SK-N-SH (cell line): ENCODE measurements around the gene ARL6IP5. TPM values are rescaled to one million over a fixed set of nuclear protein-coding genes. Genes with fewer than 3 reads are reported as not detected.

ENCODE experiments used
- CTCF ChIA-PET: fragments of 300-600, 350-600 bp; formaldehyde crosslinking; extraction: SDS; loops from one replicate; lab custom pipeline; 2021; lab: Yijun Ruan, JAX
- POLR2A ChIA-PET: fragments of 350-600 bp; sonication (Branson Sonifier 250); formaldehyde crosslinking; extraction: SDS; loops from one replicate; lab custom pipeline; 2020; ENCODE audit warnings: antibody characterized with exemption, inconsistent platforms; lab: Yijun Ruan, JAX
- DNase-seq: peaks from one replicate; pipeline ENCODE4 v3.0.0; 2012
- H2AFZ ChIP-seq: fragments of 200-600 bp; sonication (generic); 2 replicates; pipeline ENCODE4 v1.8.1; 2016; ENCODE audit warnings: antibody characterized with exemption, mild to moderate bottlenecking, low read depth
- H3F3A ChIP-seq: fragments of 200-600 bp; sonication (generic); replicated peaks from 2 replicates; pipeline ENCODE3; 2016; ENCODE audit warnings: antibody characterized with exemption, mild to moderate bottlenecking; ENCODE audit not compliant: insufficient read depth
- H3K27ac ChIP-seq, 2 experiments: fragments of 200-500 bp in 1 of 2; fragments of 200-600 bp in 1 of 2; sonication (Bioruptor generic) in 1 of 2; sonication (generic), shearing (Covaris generic) in 1 of 2; 2 replicates each; pipeline versions ENCODE4 v1.5.1 to v1.6.1; 2014 to 2016; ENCODE audit warnings: low read depth in 2 of 2, inconsistent platforms in 1 of 2, low read length in 1 of 2, mild to moderate bottlenecking in 1 of 2, mixed read lengths in 1 of 2
- H3K27me3 ChIP-seq: fragments of 200-600 bp; sonication (generic), shearing (Covaris generic); 2 replicates; pipeline ENCODE4 v1.6.1; 2016; ENCODE audit warnings: mixed run types; ENCODE audit not compliant: insufficient read depth
- H3K36me3 ChIP-seq, 2 experiments: fragments of 200-500 bp in 1 of 2; fragments of 200-600 bp in 1 of 2; sonication (Bioruptor generic) in 1 of 2; sonication (generic) in 1 of 2; replicated peaks in 1 of 2; 2 replicates each; pipeline versions ENCODE3 to v1.5.1; 2014 to 2016; ENCODE audit warnings: low read length in 1 of 2, mild to moderate bottlenecking in 1 of 2; ENCODE audit not compliant: insufficient read depth in 2 of 2, control insufficient read depth in 1 of 2
- H3K4me1 ChIP-seq, 2 experiments: fragments of 200-500 bp in 1 of 2; fragments of 200-600 bp in 1 of 2; sonication (Bioruptor generic) in 1 of 2; sonication (generic), shearing (Covaris generic) in 1 of 2; 2 replicates each; pipeline versions ENCODE4 v1.5.1 to v1.6.1; 2014 to 2016; ENCODE audit warnings: low read depth in 1 of 2, low read length in 1 of 2, mixed run types in 1 of 2; ENCODE audit not compliant: insufficient read depth in 2 of 2, control insufficient read depth in 1 of 2
- H3K4me2 ChIP-seq: fragments of 200-600 bp; sonication (generic), shearing (Covaris generic); 2 replicates; pipeline ENCODE4 v1.6.1; 2017; ENCODE audit warnings: mixed run types
- H3K4me3 ChIP-seq, 2 experiments: fragments of 200-500 bp in 1 of 2; fragments of 200-600 bp in 1 of 2; sonication (Bioruptor generic) in 1 of 2; sonication (generic), shearing (Covaris generic) in 1 of 2; 2 replicates each; pipeline versions ENCODE4 v1.5.1 to v1.8.1; 2014 to 2016; ENCODE audit warnings: low read depth in 2 of 2, inconsistent platforms in 1 of 2, low read length in 1 of 2, mild to moderate bottlenecking in 1 of 2, mixed read lengths in 1 of 2, moderate library complexity in 1 of 2
- H3K79me2 ChIP-seq: fragments of 200-600 bp; sonication (generic); 2 replicates; pipeline ENCODE4 v1.8.1; 2017; ENCODE audit warnings: mild to moderate bottlenecking; ENCODE audit not compliant: insufficient read depth
- H3K9ac ChIP-seq: fragments of 200-600 bp; sonication (generic); 2 replicates; pipeline ENCODE4 v1.6.1; 2017; ENCODE audit warnings: mixed run types
- H3K9me2 ChIP-seq: fragments of 200-600 bp; sonication (generic); 2 replicates; pipeline ENCODE4 v1.6.1; 2017; ENCODE audit warnings: mixed run types
- H3K9me3 ChIP-seq: fragments of 200-600 bp; sonication (generic); 2 replicates; pipeline ENCODE4 v1.6.1; 2017; ENCODE audit warnings: mixed run types, mild to moderate bottlenecking, moderate library complexity
- H4K20me1 ChIP-seq: fragments of 200-600 bp; sonication (generic); 2 replicates; pipeline ENCODE4 v1.6.1; 2017; ENCODE audit warnings: mild to moderate bottlenecking, mixed run types; ENCODE audit not compliant: insufficient read depth
- CTCF ChIP-seq: fragments of 200-600 bp; sonication (generic); IDR thresholded peaks from 2 replicates; pipeline ENCODE4 v1.6.1; 2017; ENCODE audit warnings: antibody characterized with exemption, mild to moderate bottlenecking, moderate library complexity
- ELF1 ChIP-seq: IDR thresholded peaks from 2 replicates; pipeline ENCODE4 v1.4.0; 2012
- FOSL2 ChIP-seq: IDR thresholded peaks from 2 replicates; pipeline ENCODE4 v1.4.0; 2012; ENCODE audit warnings: low read depth, mild to moderate bottlenecking, moderate library complexity, borderline replicate concordance
- FOXJ3 ChIP-seq: sonication (generic); formaldehyde crosslinking; IDR thresholded peaks from 2 replicates; pipeline ENCODE4 v1.5.1; 2020; ENCODE audit warnings: mild to moderate bottlenecking, missing genetic modification reagents
- GABPA ChIP-seq: IDR thresholded peaks from 2 replicates; pipeline ENCODE4 v1.4.0; 2012; ENCODE audit warnings: low read depth, mild to moderate bottlenecking
- IRF3 ChIP-seq: fragments of 150-350 bp; IDR thresholded peaks from 2 replicates; pipeline ENCODE4 v1.6.1; 2016; ENCODE audit warnings: mild to moderate bottlenecking, low read depth, low read length
- MEF2A ChIP-seq: IDR thresholded peaks from 2 replicates; pipeline ENCODE4 v1.4.0; 2012; ENCODE audit warnings: low read depth, borderline replicate concordance
- MXI1 ChIP-seq: IDR thresholded peaks from 2 replicates; pipeline ENCODE4 v1.6.1; 2012; ENCODE audit warnings: mild to moderate bottlenecking, low read depth, low read length, improper control_type of control experiment
- NRF1 ChIP-seq: IDR thresholded peaks from 2 replicates; pipeline ENCODE4 v1.6.1; 2012; ENCODE audit warnings: low read depth, mild to moderate bottlenecking, low read length
- POLR2AphosphoS5 ChIP-seq: IDR thresholded peaks from 2 replicates; pipeline ENCODE4 v1.6.1; 2012; ENCODE audit warnings: low read depth, low read length
- RCOR1 ChIP-seq: fragments of 150-350 bp; IDR thresholded peaks from 2 replicates; pipeline ENCODE4 v1.6.1; 2017; ENCODE audit warnings: antibody characterized with exemption, low read length
- REST ChIP-seq: IDR thresholded peaks from 2 replicates; pipeline ENCODE4 v1.6.1; 2012; ENCODE audit warnings: mild to moderate bottlenecking, low read depth, low read length, moderate library complexity
- SIN3A ChIP-seq: IDR thresholded peaks from 2 replicates; pipeline ENCODE4 v1.6.1; 2012; ENCODE audit warnings: low read depth, mild to moderate bottlenecking, low read length, moderate library complexity, borderline replicate concordance
- USF1 ChIP-seq: IDR thresholded peaks from 2 replicates; pipeline ENCODE4 v1.4.0; 2012; ENCODE audit warnings: low read depth, borderline replicate concordance
- USF2 ChIP-seq: fragments of 150-350 bp; IDR thresholded peaks from 2 replicates; pipeline ENCODE4 v1.6.1; 2017; ENCODE audit warnings: antibody characterized with exemption, low read length, low read depth, borderline replicate concordance
- YY1 ChIP-seq: IDR thresholded peaks from 2 replicates; pipeline ENCODE4 v1.4.0; 2012; ENCODE audit warnings: low read depth, mild to moderate bottlenecking
- WGBS: methylation state at CpG from one replicate; pipeline ENCODE4 v1.1.6; 2017; ENCODE audit warnings: low lambda C conversion rate; 5-methylcytosine and 5-hydroxymethylcytosine counted together
- polyA plus RNA-seq, 3 experiments: library from polyadenylated mRNA; depleted of rRNA; stranded (reverse); fragments of >200 nt; gene quantifications; 2 replicates each; pipeline ENCODE4 v1.2.3, GENCODE V29; 2012

The ARL6IP5 gene
- polyA plus RNA-seq, 1 of the 3 experiments (the other 2 are of a cell fraction), result 64.6 TPM

GRCh38 chr3:69065318-69065964, 19.3 kb upstream of the ARL6IP5 start:
- DNase-seq, result no peak
- WGBS, result 96% methylated on average over 6 of the region's 6 CpGs
- Histone ChIP-seq H3K9me2 (no peaks in the 10 kb centered on the region), H4K20me1 (no peaks in the 10 kb centered on the region), H3K4me3 (no peak overlapping the region), H3K9ac (no peak overlapping the region), H2AFZ (no peak overlapping the region), H3K79me2 (peaks cover 9% of the 10 kb centered on the region), H3K36me3 (peaks cover 61 to 68% of the 10 kb centered on the region in 2 experiments), H3F3A (no peaks in the 10 kb centered on the region), H3K4me2 (no peak overlapping the region), H3K9me3 (no peaks in the 10 kb centered on the region), H3K27me3 (no peaks in the 10 kb centered on the region), H3K4me1 (no peaks in the 10 kb centered on the region; a peak in 1 of 4 replicates), H3K27ac (no peak overlapping the region)
- POLR2A ChIA-PET, result no interaction called here
- TF ChIP-seq USF1, result no peak
- TF ChIP-seq GABPA, result no peak
- TF ChIP-seq FOXJ3 (CRISPR knock-in tag), result no peak
- TF ChIP-seq SIN3A, result no peak
- TF ChIP-seq FOSL2, result no peak
- no peak for TF ChIP-seq MEF2A
- TF ChIP-seq ELF1, result no peak
- TF ChIP-seq CTCF, result no peak
- TF ChIP-seq IRF3, result no peak
- TF ChIP-seq POLR2AphosphoS5, result no peak
- TF ChIP-seq USF2, result no peak
- TF ChIP-seq MXI1, result no peak
- TF ChIP-seq REST, result no peak
- TF ChIP-seq RCOR1, result no peak
- TF ChIP-seq NRF1, result no peak
- TF ChIP-seq YY1, result no peak
- CTCF ChIA-PET, result no interaction called here
